C4-2B (cell line): Measurements from ENCODE around the gene DPH7.

Source experiments
- H3K27ac ChIP-seq: fragments of 450-650 bp; 2 replicates; pipeline ENCODE4 v1.5.1; 2017
- CTCF ChIP-seq: fragments of 450-650 bp; conservative IDR thresholded peaks from 2 replicates; pipeline ENCODE4 v1.5.1; 2017; ENCODE audit warnings: mild to moderate bottlenecking
- ZFX ChIP-seq: fragments of 450-650 bp; IDR thresholded peaks from 2 replicates; pipeline ENCODE4 v1.6.1; 2017

The DPH7 gene

GRCh38 chr9:137509198-137509597 lies 69.5 kb downstream of the DPH7 start:
- no peak overlapping the region for H3K27ac ChIP-seq
- TF ChIP-seq ZFX (no peak), CTCF (no peak)

- H3K27ac ChIP-seq: no peak overlapping the region
- TF ChIP-seq ZFX (no peak), CTCF (no peak)
These were observed 72.0 kb downstream of the DPH7 start for GRCh38 chr9:137506702-137507171.

GRCh38 chr9:137506274-137506673 lies 72.5 kb downstream of the DPH7 start:
- no peak overlapping the region for H3K27ac ChIP-seq
- TF ChIP-seq CTCF (no peak), ZFX (no peak)

GRCh38 chr9:137505421-137506140 lies 73.1 kb downstream of the DPH7 start:
- no peak for TF ChIP-seq CTCF
- TF ChIP-seq ZFX: no peak
- H3K27ac ChIP-seq: no peak overlapping the region
